HG02623 (cell line): ENCODE results near the gene COL6A2.
"Not testable (repeated sequence)": the region's sequence is repeated elsewhere in the genome, so short reads cannot be mapped to it uniquely, and the experiment has no call there.

Experiments used
- ATAC-seq: cut with Tn5 transposase; IDR thresholded peaks from one replicate; pipeline ENCODE4 v1.9.1; 2021; ENCODE audit warnings: moderate library complexity; ENCODE audit not compliant: unreplicated experiment

The COL6A2 gene

DNA sequence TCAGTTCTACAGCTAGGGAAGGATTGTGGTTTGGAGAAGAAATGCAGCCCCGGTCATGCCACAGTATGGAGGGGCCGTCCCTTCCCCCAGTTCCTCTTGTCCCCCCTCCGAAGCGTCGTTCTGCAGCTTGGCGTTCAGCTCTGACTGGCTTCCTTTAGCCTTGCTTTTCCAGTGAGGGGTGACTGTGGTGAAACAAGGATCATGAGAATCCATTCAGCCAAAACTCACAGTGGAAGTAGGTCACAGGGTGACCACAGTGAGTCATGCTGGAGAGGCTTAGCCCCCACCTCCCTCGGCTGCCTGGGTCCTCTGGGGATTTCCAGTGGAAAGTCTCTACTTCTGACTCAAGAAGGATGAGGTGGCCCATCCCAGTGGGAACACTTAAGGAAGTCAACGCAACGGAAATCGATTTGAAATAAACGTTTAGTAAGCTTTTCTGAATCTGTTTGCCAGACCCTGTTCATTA, 37.3 kb upstream of the COL6A2 start:
- ATAC-seq, result no peak

DNA sequence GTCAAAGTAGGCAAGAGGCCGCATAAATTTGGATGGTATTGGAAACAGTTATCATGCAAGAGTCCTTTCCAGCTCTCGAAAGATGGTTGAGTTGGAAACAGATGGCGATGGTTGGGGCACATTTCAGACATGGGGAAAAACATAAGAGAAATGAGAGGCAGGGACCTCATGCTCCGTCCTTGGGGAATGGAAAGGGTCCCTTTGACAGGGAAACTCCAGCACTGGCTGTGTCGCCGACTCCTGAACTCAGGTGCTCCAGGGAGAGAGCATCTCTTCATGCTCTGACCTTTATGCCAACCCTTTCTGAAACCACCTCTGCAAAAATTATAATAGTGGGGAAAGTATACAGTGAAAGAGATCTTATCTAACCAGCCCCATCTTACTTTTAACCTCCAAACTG, 36.8 kb upstream of the COL6A2 start:
- ATAC-seq, result no peak

- no peak for ATAC-seq
These were observed 36.4 kb upstream of the COL6A2 start for GRCh38 chr21:46061518-46061917.

DNA sequence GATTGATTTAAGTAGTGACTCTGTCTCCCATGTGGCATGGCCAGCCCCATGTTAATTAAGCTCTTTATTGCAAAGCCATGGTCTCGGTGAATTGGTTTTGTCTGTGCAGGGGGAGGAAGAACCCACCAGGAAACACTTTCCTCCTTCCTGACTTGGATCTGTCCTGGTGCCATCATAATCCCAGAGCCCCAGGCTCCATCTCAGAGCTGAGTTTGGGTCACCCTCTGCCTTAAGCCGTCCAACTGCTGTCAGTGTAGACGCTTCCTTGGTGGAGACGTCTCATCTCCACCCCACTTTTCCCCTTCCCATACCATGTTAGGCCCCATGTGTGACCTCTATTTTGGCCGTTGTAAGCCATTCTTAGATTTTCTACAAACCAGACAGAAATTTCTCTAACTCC, 36.0 kb upstream of the COL6A2 start:
- no peak for ATAC-seq

- no peak for ATAC-seq
These were observed 35.3 kb upstream of the COL6A2 start for GRCh38 chr21:46062471-46063211.

GRCh38 chr21:46063227-46063626, 34.7 kb upstream of the COL6A2 start:
- no peak for ATAC-seq

DNA sequence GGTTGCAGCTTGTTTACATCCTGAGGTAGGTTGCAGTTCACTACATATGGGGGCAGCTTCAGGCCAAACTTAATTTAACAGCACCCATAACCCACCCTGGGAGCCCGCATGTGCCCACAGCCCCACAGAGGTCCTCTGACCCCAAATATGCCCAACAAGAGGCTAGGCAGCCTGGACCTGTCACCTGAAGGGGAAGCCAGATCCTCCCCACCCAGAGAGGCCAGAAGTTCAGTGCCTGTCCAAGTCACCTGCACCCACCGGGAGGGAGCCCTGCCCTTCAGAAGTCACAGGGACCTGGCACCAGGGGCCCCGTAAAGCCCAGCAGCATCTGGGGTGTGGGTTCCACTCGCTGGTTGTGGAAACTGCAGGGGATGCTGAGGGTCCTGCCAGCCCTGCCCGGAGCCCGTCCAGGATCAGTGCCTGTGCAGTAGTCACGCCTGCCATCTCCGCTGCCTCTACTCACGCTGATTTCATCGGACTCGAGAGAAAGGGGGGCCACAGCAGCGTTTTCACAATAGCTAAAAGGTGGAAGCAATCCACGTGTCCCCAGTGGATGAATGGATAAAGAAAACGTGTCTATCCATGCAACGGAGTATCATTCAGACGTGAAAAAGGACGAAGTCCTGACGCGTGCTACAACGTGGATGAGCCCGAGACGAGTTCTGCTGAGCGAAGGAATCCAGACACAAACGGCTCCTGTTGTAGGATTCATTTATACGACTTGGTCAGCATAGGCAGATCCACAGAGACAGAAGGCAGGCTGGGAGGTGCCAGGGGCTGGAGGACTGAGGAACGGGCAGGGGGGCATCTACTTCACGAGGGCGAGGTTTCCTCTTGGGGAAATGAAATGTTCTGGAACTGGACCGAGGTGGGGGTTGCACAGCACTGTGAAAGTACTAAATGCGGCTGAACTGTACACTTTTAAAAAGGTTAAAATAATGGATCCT, 33.9 kb upstream of the COL6A2 start:
- no peak for ATAC-seq

- no peak for ATAC-seq
These were observed 33.1 kb upstream of the COL6A2 start for GRCh38 chr21:46064870-46065214.

GRCh38 chr21:46065215-46065913, 32.5 kb upstream of the COL6A2 start:
- ATAC-seq, result no peak

GRCh38 chr21:46065914-46066551, 31.9 kb upstream of the COL6A2 start:
- ATAC-seq, result no peak

- ATAC-seq, result no peak
These were observed 31.2 kb upstream of the COL6A2 start for GRCh38 chr21:46066591-46067331.

GRCh38 chr21:46067505-46068201, 30.3 kb upstream of the COL6A2 start:
- ATAC-seq, result no peak

GRCh38 chr21:46068516-46069079, 29.3 kb upstream of the COL6A2 start:
- ATAC-seq, result no peak

DNA sequence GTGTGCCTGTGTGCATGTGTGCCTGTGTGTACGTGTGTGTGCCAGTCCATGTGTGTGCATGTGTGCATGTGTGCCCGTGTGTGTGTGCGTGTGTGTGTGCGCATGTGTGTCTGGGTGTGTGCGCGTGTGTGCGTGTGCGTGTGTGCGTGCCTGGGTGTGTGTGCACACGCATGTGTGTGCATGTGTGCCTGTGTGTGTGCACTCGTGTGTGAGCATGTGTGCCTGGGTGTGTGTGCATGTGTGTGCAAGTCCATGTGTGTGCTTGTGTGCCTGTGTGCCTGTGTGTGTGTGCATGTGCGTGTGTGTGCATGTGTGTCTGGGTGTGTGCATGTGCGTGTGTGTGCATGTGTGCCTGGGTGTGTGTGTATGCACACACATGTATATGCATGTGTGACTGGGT, 28.7 kb upstream of the COL6A2 start:
- no peak for ATAC-seq

DNA sequence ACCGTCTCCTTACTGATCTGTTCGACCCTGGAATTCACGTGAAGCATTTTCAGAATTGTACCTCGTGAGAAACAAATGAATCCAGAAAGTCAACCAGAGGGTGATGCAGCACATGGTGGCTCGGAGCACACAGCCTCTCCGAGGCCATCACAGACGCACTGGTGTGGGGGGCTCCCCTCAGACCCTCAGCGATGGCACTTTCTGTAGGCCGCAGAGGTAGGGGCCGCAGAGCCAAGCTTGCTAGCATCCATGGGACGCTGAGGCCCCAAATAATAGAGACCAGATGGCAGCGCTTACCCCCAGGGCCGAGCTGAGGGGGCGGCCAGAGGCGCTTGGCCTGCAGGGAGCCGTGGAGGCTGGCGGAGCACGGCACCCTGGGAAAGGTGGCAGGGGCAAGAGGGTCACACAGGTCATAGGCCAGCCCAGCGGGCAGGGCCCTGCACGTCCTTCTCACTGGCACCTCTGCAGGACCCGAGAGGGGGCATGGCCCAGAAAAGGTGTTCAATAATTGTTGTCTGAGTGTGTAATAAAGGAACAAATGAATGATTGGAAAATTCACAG, 28.1 kb upstream of the COL6A2 start:
- ATAC-seq, result no peak

DNA sequence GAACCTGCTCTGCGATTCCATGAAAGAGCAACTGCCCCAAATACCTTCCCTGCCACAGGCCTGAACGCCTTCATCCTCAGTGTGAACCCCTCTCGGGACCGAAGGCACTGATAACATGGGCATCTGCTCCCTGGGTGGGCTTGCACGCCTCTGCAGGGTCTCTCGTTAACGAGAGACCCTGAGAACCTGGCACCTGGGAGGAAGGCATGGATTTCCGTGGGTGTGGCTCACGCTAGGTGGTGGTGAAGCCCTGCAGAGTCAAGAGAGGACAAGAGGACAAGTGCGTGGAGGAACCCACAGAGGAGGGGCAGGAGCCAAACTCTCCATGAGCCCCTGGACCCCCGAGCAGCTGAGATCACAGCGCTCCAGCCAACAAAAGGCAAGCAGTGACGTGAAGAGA, 26.8 kb upstream of the COL6A2 start:
- ATAC-seq, result no peak

DNA sequence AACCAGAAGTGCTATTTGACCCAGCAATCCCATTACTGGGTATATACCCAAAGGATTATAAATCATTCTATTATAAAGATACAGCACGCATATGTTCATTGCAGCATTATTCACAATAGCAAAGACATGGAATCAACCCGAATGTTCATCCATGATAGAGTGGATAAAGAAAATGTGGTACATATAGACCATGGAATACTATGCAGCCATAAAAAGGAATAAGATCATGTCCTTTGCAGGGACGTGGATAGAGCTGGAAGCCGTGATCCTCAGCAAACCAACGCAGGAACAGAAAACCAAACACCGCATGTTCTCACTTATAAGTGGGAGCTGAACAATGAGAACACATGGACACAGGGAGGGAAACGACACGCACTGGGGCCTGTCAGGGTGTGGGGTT, 21.2 kb upstream of the COL6A2 start:
- ATAC-seq, result not testable (repeated sequence)

GRCh38 chr21:46077674-46078101, 20.2 kb upstream of the COL6A2 start:
- ATAC-seq, result no peak
